CD4-positive, alpha-beta T cell (primary cell): Measurements from ENCODE around the gene TBX4. TPM values are rescaled to one million over a fixed set of nuclear protein-coding genes. Genes with fewer than 3 reads are reported as not detected.

ENCODE experiments used
- ATAC-seq: fragments of 200-7000 bp; cut with Tn5 transposase; one replicate; pipeline ENCODE4 v1.10.0; 2022; ENCODE audit warnings: mild to moderate bottlenecking; ENCODE audit not compliant: poor library complexity
- CTCF ChIA-PET: fragments of 350-600 bp; sonication (Branson Sonifier 250); formaldehyde crosslinking; loops from one replicate; lab custom pipeline; 2021; ENCODE audit warnings: antibody characterized with exemption, inconsistent platforms; lab: Charles Lee
- POLR2A ChIA-PET: fragments of 350-600 bp; sonication (Branson Sonifier 250); formaldehyde crosslinking; loops from one replicate; lab custom pipeline; 2021; ENCODE audit warnings: antibody characterized with exemption, inconsistent platforms; lab: Charles Lee
- DNase-seq, 14 experiments: peaks; one replicate each; pipeline ENCODE4 v3.0.0-alpha.2; 2013 to 2020; ENCODE audit warnings: mixed read lengths in 2 of 14
- H3K27ac ChIP-seq, 2 donors: one replicate each; pipeline versions ENCODE4 v1.5.1 to v1.7.0; 2013; ENCODE audit warnings: low read length in 2 of 2, low read depth in 1 of 2, mild to moderate bottlenecking in 1 of 2
- H3K27me3 ChIP-seq, 2 experiments: 1 replicate in 1 of 2; 2 replicates in 1 of 2; pipeline versions ENCODE4 v1.6.1 to v1.7.0; 2013; ENCODE audit warnings: low read length in 2 of 2, control low read depth in 1 of 2, mild to moderate bottlenecking in 1 of 2, moderate library complexity in 1 of 2; ENCODE audit not compliant: insufficient read depth in 2 of 2, control insufficient read depth in 1 of 2
- H3K36me3 ChIP-seq: one replicate; pipeline ENCODE4 v1.6.1; 2013; ENCODE audit warnings: low read length, control low read depth; ENCODE audit not compliant: insufficient read depth
- H3K4me1 ChIP-seq: one replicate; pipeline ENCODE4 v1.6.1; 2013; ENCODE audit warnings: low read length, control low read depth; ENCODE audit not compliant: insufficient read depth
- H3K4me3 ChIP-seq: one replicate; pipeline ENCODE4 v1.5.1; 2013; ENCODE audit warnings: mild to moderate bottlenecking, low read length, moderate library complexity
- H3K9me3 ChIP-seq, 2 experiments: 1 replicate in 1 of 2; 2 replicates in 1 of 2; pipeline versions ENCODE4 v1.6.1 to v1.7.0; 2013; ENCODE audit warnings: low read length in 2 of 2, mild to moderate bottlenecking in 2 of 2, control low read depth in 1 of 2, moderate library complexity in 1 of 2; ENCODE audit not compliant: control insufficient read depth in 1 of 2, insufficient read depth in 1 of 2
- H3K27ac Mint-ChIP-seq: one replicate; pipeline ENCODE4 v1.8.0; 2020; ENCODE audit warnings: mixed read lengths
- H3K27me3 Mint-ChIP-seq: one replicate; pipeline ENCODE4 v1.8.0; 2021; ENCODE audit warnings: mixed read lengths
- H3K36me3 Mint-ChIP-seq: one replicate; pipeline ENCODE4 v1.8.0; 2021; ENCODE audit warnings: low read depth, mixed read lengths
- H3K4me1 Mint-ChIP-seq: one replicate; pipeline ENCODE4 v1.8.0; 2021; ENCODE audit warnings: low read depth, mixed read lengths
- H3K4me3 Mint-ChIP-seq: one replicate; pipeline ENCODE4 v1.8.0; 2020; ENCODE audit warnings: mild to moderate bottlenecking, mixed read lengths
- H3K9me3 Mint-ChIP-seq: one replicate; pipeline ENCODE4 v1.8.0; 2020; ENCODE audit warnings: mixed read lengths
- intact Hi-C, 2 experiments: fragments of 100-400 bp; cut with DNase I in 1 of 2; cut with micrococcal nuclease in 1 of 2; formaldehyde crosslinking; loops; one replicate each; pipeline versions ENCODE4 v1.15.1 to v1.9.0; 2023 to 2025; cut with DNase I, micrococcal nuclease
- total RNA-seq, 174 experiments: library from RNA in 2 of 174; stranded (reverse) in 2 of 174; gene quantifications; one replicate each; pipeline ENCODE4 v1.2.3 and lab custom pipeline; 2021 to 2026
- TF ChIP-seq, protein P1 (sequence below): fragments of 200-600 bp; IDR thresholded peaks from one replicate; pipeline ENCODE4 v1.8.0; 2022; ENCODE audit warnings: antibody characterized with exemption, mild to moderate bottlenecking

The TBX4 gene
- total RNA-seq, 2 experiments from 2014 or later, result not detected

DNA sequence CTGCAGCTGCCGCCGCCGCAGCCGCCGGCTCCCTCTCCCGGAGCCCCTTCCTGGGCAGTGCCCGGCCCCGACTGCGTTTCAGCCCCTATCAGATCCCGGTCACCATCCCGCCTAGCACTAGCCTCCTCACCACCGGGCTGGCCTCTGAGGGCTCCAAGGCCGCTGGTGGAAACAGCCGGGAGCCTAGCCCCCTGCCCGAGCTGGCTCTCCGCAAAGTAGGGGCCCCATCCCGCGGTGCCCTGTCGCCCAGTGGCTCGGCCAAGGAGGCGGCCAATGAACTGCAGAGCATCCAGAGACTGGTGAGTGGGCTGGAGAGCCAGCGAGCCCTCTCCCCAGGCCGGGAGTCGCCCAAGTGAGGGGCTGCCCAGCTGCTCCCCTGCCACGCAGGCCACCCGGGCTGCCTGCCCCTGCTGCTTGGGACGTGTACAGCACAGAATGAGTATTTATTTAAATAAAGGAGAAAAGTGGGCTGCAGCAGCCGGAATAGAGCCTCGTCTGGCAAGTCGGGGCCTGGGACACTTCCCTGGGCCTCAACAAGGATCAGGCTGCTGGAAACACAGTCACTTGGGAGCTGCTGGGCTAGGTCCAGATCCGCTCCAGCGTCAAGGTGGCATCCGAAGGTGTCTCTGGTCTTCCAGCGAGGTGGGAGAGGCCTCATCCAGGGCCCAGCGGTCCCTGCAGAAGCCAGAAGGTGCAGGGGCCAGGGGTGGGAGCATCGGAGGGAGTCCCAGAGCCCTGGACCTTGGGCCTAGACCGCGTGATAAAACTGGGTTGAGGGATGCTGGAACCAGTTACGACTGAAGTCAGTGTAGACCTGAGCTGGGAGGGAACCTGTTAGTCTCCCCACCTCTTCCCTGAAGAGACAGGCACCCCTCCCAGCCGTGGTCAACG, 43.8 kb upstream of the TBX4 start:
- H3K27me3 ChIP-seq, result peaks cover 71 to 75% of the 10 kb centered on the region in 2 experiments
- CTCF ChIA-PET, result interaction anchor here (1.2 kb wide), 1 partner anchor 428 kb away, joined by 4 read pairs; no protein-coding TSS in a partner anchor
- no peak overlapping the region for H3K27ac ChIP-seq
- H3K9me3 ChIP-seq, result peaks cover 0 to 48% of the 10 kb centered on the region in 2 experiments
- H3K36me3 ChIP-seq, result no peaks in the 10 kb centered on the region
- peaks cover 82% of the 10 kb centered on the region for H3K4me1 ChIP-seq
- Mint-ChIP-seq H3K4me1 (peaks cover 42% of the 10 kb centered on the region), H3K36me3 (no peaks in the 10 kb centered on the region), H3K27ac (no peak overlapping the region), H3K4me3 (peak overlapping the region; percentile 77), H3K27me3 (peaks cover 65% of the 10 kb centered on the region), H3K9me3 (no peaks in the 10 kb centered on the region)
- intact Hi-C loops, result loop anchor here in 1 of 2 experiments (10.0 kb wide), 2 partner anchors 274 to 684 kb away; no protein-coding TSS in a partner anchor
- H3K4me3 ChIP-seq, result no peak overlapping the region
- DNase-seq (peak in 2 of 14 experiments; percentile 21 to 31), ATAC-seq (no peak)
- TF ChIP-seq, protein P1, sequence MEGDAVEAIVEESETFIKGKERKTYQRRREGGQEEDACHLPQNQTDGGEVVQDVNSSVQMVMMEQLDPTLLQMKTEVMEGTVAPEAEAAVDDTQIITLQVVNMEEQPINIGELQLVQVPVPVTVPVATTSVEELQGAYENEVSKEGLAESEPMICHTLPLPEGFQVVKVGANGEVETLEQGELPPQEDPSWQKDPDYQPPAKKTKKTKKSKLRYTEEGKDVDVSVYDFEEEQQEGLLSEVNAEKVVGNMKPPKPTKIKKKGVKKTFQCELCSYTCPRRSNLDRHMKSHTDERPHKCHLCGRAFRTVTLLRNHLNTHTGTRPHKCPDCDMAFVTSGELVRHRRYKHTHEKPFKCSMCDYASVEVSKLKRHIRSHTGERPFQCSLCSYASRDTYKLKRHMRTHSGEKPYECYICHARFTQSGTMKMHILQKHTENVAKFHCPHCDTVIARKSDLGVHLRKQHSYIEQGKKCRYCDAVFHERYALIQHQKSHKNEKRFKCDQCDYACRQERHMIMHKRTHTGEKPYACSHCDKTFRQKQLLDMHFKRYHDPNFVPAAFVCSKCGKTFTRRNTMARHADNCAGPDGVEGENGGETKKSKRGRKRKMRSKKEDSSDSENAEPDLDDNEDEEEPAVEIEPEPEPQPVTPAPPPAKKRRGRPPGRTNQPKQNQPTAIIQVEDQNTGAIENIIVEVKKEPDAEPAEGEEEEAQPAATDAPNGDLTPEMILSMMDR, result no peak
- POLR2A ChIA-PET, result interaction anchor here (0.6 kb wide), 1 partner anchor 11 kb away, joined by 3 read pairs; no protein-coding TSS in a partner anchor

DNA sequence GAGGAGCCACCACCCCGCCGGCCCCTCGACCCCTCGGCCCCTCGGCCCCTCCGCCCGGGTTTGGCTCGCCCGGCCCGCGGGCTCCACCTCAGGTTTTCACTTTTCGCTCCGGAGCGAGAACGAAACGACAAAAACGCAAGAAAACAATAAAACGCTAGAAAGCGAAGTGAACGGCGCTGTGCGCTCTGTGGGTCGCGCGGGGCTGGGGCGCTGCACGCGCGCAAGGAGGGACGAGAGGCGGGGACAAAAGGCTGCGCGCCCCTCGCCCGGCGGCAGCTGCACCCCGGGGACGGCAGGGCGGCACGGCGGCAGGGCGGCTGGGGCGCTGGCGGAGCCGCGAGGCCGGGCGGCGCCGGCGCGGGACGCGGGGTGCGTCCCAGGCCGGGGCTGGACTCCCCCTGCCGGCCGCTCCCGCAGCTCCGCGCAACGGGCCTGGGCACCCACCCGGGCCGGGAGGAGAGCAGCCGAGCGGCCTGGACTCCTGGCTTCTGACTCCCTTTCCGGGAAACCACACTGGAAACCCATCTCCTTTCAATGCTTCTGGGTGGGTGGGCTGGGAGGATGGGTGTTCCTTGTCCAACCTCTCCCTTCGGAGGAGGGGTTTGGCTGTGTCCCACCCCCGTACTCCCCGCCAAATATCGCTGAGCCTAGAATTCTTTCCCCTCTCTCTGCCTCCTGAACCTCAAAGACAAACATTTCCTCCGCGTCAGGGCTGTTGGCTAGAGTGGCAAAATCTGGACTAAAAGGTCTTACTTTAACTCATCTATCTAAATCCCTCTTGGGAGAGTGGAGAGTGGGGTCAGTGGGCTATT, 42.7 kb upstream of the TBX4 start:
- Histone ChIP-seq H3K36me3 (no peaks in the 10 kb centered on the region), H3K9me3 (peaks cover 0 to 37% of the 10 kb centered on the region in 2 experiments), H3K4me1 (peaks cover 71% of the 10 kb centered on the region), H3K27me3 (peaks cover 59 to 64% of the 10 kb centered on the region in 2 experiments), H3K4me3 (peak overlapping the region; percentile 30), H3K27ac (no peak overlapping the region)
- H3K4me3 Mint-ChIP-seq, result peak overlapping the region; percentile 88
- no peak overlapping the region for H3K27ac Mint-ChIP-seq
- intact Hi-C loops, result loop anchor here (5.0 to 10.0 kb wide), 6 partner anchors 275 to 687 kb away; partner anchors contain the start of genes INTS2 (in 1 of the 2) and MED13 (in 1 of the 2)
- peak in 5 of 14 experiments; percentile 38 to 74 (median 45) for DNase-seq
- H3K4me1 Mint-ChIP-seq, result peaks cover 33% of the 10 kb centered on the region
- no peaks in the 10 kb centered on the region for H3K9me3 Mint-ChIP-seq
- ChIA-PET POLR2A (no interaction called here), CTCF (interaction anchor here (1.2 kb wide), 1 partner anchor 427 kb away, joined by 4 read pairs; no protein-coding TSS in a partner anchor)
- TF ChIP-seq, protein P1, result peak; percentile 21
- no peak for ATAC-seq
- peaks cover 59% of the 10 kb centered on the region for H3K27me3 Mint-ChIP-seq
- no peaks in the 10 kb centered on the region for H3K36me3 Mint-ChIP-seq
